HS-5 (cell line): ENCODE results near the gene TIAM2.
A peak's percentile ranks its signal among the peaks of the same experiment; 100 is the strongest.
"Not testable (repeated sequence)": the region's sequence is repeated elsewhere in the genome, so short reads cannot be mapped to it uniquely, and the experiment has no call there.

ENCODE experiments used
- DNase-seq: peaks from one replicate; pipeline ENCODE4 v3.0.0-alpha.2; 2012; ENCODE audit warnings: low read depth

The TIAM2 gene

GRCh38 chr6:154995254-154996015 is at the start of gene TIAM2:
TSS of gene TIAM2 (plus strand) at chr6:154995315. CDS start at chr6:155129224, 133,909 bp downstream.
- no peak for DNase-seq

- DNase-seq: no peak
Observed at GRCh38 chr6:154950979-154951344, 44.2 kb upstream of the TIAM2 start.

GRCh38 chr6:154951345-154952200 is 43.5 kb upstream of the TIAM2 start:
- no peak for DNase-seq

- no peak for DNase-seq
Observed at GRCh38 chr6:154953644-154954043, 41.5 kb upstream of the TIAM2 start.

GRCh38 chr6:154954347-154954746 is 40.8 kb upstream of the TIAM2 start:
- no peak for DNase-seq

- no peak for DNase-seq
Observed at GRCh38 chr6:154956771-154957522, 38.2 kb upstream of the TIAM2 start.

GRCh38 chr6:154958469-154958868 is 36.6 kb upstream of the TIAM2 start:
- no peak for DNase-seq

GRCh38 chr6:154960299-154960843 is 34.7 kb upstream of the TIAM2 start:
- DNase-seq: no peak

- DNase-seq: no peak
Observed at GRCh38 chr6:154960854-154961530, 34.1 kb upstream of the TIAM2 start.

GRCh38 chr6:154962753-154963152 is 32.4 kb upstream of the TIAM2 start:
- DNase-seq: peak; percentile 15

GRCh38 chr6:154966065-154966770 is 28.9 kb upstream of the TIAM2 start:
- DNase-seq: not testable (repeated sequence)

- DNase-seq: no peak
Observed at GRCh38 chr6:154969796-154970195, 25.3 kb upstream of the TIAM2 start.

GRCh38 chr6:154974485-154975149 is 20.5 kb upstream of the TIAM2 start:
- no peak for DNase-seq

GRCh38 chr6:154977588-154977987 is 17.5 kb upstream of the TIAM2 start:
- no peak for DNase-seq

- no peak for DNase-seq
Observed at GRCh38 chr6:154980273-154981078, 14.6 kb upstream of the TIAM2 start.

- no peak for DNase-seq
Observed at GRCh38 chr6:154981079-154981870, 13.8 kb upstream of the TIAM2 start.

- no peak for DNase-seq
Observed at GRCh38 chr6:154984146-154984545, 11.0 kb upstream of the TIAM2 start.

GRCh38 chr6:154986787-154987235 is 8.3 kb upstream of the TIAM2 start:
- DNase-seq: no peak

- no peak for DNase-seq
Observed at GRCh38 chr6:154989448-154989847, 5.7 kb upstream of the TIAM2 start.
